Measurements from ENCODE around the gene PRKACB.

GRCh38 chr1:84264961-84265360, 120.9 kb downstream of the PRKACB start:
- TF ChIP-seq CTCF (IDR thresholded peaks at IDR 0.05), result no peak
- no peak for TF ChIP-seq POLR2A (IDR thresholded peaks at IDR 0.05)
